OCI-LY1 (cell line): Measurements from ENCODE around the gene PPP1R14D.

Experiments
- H2AFZ ChIP-seq: fragments of 200-600 bp; sonication (generic), shearing (Covaris generic); 2 replicates; pipeline ENCODE4 v1.6.0; 2014; ENCODE audit warnings: antibody characterized with exemption, mild to moderate bottlenecking, low read length
- H3F3A ChIP-seq: fragments of 200-600 bp; sonication (generic), shearing (Covaris generic); 2 replicates; pipeline ENCODE4 v1.6.0; 2014; ENCODE audit warnings: mild to moderate bottlenecking, antibody characterized with exemption, low read length, moderate library complexity; ENCODE audit not compliant: insufficient read depth
- H3K27ac ChIP-seq: fragments of 200-600 bp; sonication (generic); 2 replicates; pipeline ENCODE4 v1.5.1; 2014; ENCODE audit warnings: low read length, mixed run types, mild to moderate bottlenecking, low read depth; ENCODE audit not compliant: poor library complexity, severe bottlenecking
- H3K27me3 ChIP-seq: fragments of 200-600 bp; sonication (generic); 2 replicates; pipeline ENCODE4 v1.6.0; 2014; ENCODE audit warnings: antibody characterized with exemption, mild to moderate bottlenecking, low read length, moderate library complexity; ENCODE audit not compliant: insufficient read depth
- H3K36me3 ChIP-seq: fragments of 200-600 bp; sonication (generic); 2 replicates; pipeline ENCODE4 v1.6.1; 2014; ENCODE audit warnings: mild to moderate bottlenecking, antibody characterized with exemption, low read length, moderate library complexity, mixed read lengths; ENCODE audit not compliant: insufficient read depth
- H3K4me1 ChIP-seq: fragments of 200-600 bp; sonication (generic); 2 replicates; pipeline ENCODE4 v1.5.1; 2014; ENCODE audit warnings: mild to moderate bottlenecking, low read length, moderate library complexity; ENCODE audit not compliant: insufficient read depth, severe bottlenecking
- H3K4me2 ChIP-seq: fragments of 200-600 bp; sonication (generic), shearing (Covaris generic); 2 replicates; pipeline ENCODE4 v1.6.1; 2014; ENCODE audit warnings: low read length
- H3K4me3 ChIP-seq: fragments of 200-600 bp; sonication (generic); 2 replicates; pipeline ENCODE4 v1.5.1; 2014; ENCODE audit warnings: low read length, low read depth, mild to moderate bottlenecking, mixed read lengths; ENCODE audit not compliant: poor library complexity, severe bottlenecking
- H3K79me2 ChIP-seq: fragments of 200-600 bp; shearing (Covaris generic); 2 replicates; pipeline ENCODE4 v1.6.1; 2016; ENCODE audit warnings: mixed run types, low read length, mixed read lengths; ENCODE audit not compliant: insufficient read depth
- H3K9ac ChIP-seq: fragments of 200-600 bp; sonication (generic), shearing (Covaris generic); 2 replicates; pipeline ENCODE4 v1.6.1; 2014; ENCODE audit warnings: mild to moderate bottlenecking, low read length, mixed read lengths
- H3K9me2 ChIP-seq: fragments of 200-600 bp; sonication (generic), shearing (Covaris generic); 2 replicates; pipeline ENCODE4 v1.6.1; 2014; ENCODE audit warnings: low read depth, mild to moderate bottlenecking, low read length, mixed read lengths
- H3K9me3 ChIP-seq: fragments of 200-600 bp; shearing (Covaris generic); 2 replicates; pipeline ENCODE4 v1.6.1; 2014; ENCODE audit warnings: low read length, mixed read lengths
- H4K20me1 ChIP-seq: fragments of 200-600 bp; sonication (generic), shearing (Covaris generic); 2 replicates; pipeline ENCODE4 v1.6.0; 2016; ENCODE audit warnings: mild to moderate bottlenecking, low read length; ENCODE audit not compliant: insufficient read depth
- CTCF ChIP-seq: fragments of 200-600 bp; sonication (generic), shearing (Covaris generic); IDR thresholded peaks from 2 replicates; pipeline ENCODE4 v1.5.1; 2017; ENCODE audit warnings: mild to moderate bottlenecking, antibody characterized with exemption, low read length, moderate library complexity, mixed read lengths
- EZH2 ChIP-seq: fragments of 200-600 bp; sonication (generic), shearing (Covaris generic); IDR thresholded peaks from 2 replicates; pipeline ENCODE4 v1.8.0; 2017; ENCODE audit warnings: borderline replicate concordance, mixed run types, mild to moderate bottlenecking, antibody characterized with exemption, low read length, moderate library complexity, mixed read lengths

The PPP1R14D gene

GRCh38 chr15:40854161-40854560 is 25.7 kb upstream of the PPP1R14D start:
- no peaks in the 10 kb centered on the region for H3K79me2 ChIP-seq
- no peaks in the 10 kb centered on the region for H3F3A ChIP-seq
- peaks cover 4% of the 10 kb centered on the region for H3K4me1 ChIP-seq
- H2AFZ ChIP-seq = no peak overlapping the region
- no peak overlapping the region for H3K9ac ChIP-seq
- no peak overlapping the region for H3K4me2 ChIP-seq
- H4K20me1 ChIP-seq = no peaks in the 10 kb centered on the region
- H3K36me3 ChIP-seq = peaks cover 14% of the 10 kb centered on the region; the same call in 1 of the 2 replicates
- no peaks in the 10 kb centered on the region for H3K9me2 ChIP-seq
- H3K27ac ChIP-seq = no peak overlapping the region
- H3K9me3 ChIP-seq = no peaks in the 10 kb centered on the region
- TF ChIP-seq EZH2 = no peak
- TF ChIP-seq CTCF = no peak
- no peak overlapping the region for H3K4me3 ChIP-seq
- H3K27me3 ChIP-seq = no peaks in the 10 kb centered on the region

- Histone ChIP-seq H3K9me2 (no peaks in the 10 kb centered on the region), H3K4me1 (peaks cover 4% of the 10 kb centered on the region), H3K9ac (no peak overlapping the region)
These were observed 24.9 kb upstream of the PPP1R14D start for GRCh38 chr15:40853241-40853890.

GRCh38 chr15:40852529-40852928 is 24.0 kb upstream of the PPP1R14D start:
- Histone ChIP-seq H3K27ac (no peak overlapping the region), H3F3A (no peaks in the 10 kb centered on the region), H3K27me3 (no peaks in the 10 kb centered on the region), H3K9me2 (no peaks in the 10 kb centered on the region), H3K9ac (no peak overlapping the region), H3K9me3 (no peaks in the 10 kb centered on the region), H3K79me2 (no peaks in the 10 kb centered on the region), H3K4me2 (no peak overlapping the region), H3K36me3 (peaks cover 14% of the 10 kb centered on the region; the same call in 1 of the 2 replicates), H4K20me1 (no peaks in the 10 kb centered on the region), H3K4me1 (peaks cover 2% of the 10 kb centered on the region), H3K4me3 (no peak overlapping the region), H2AFZ (no peak overlapping the region)
- TF ChIP-seq EZH2 (no peak), CTCF (no peak)

More at GRCh38 chr15:40853241-40853890, 24.9 kb upstream of the PPP1R14D start:
- H3K36me3 ChIP-seq = peaks cover 14% of the 10 kb centered on the region; the same call in 1 of the 2 replicates
- no peaks in the 10 kb centered on the region for H3K9me3 ChIP-seq
- no peak overlapping the region for H3K27ac ChIP-seq
- no peak overlapping the region for H3K4me2 ChIP-seq
- TF ChIP-seq CTCF (no peak), EZH2 (no peak)
- no peak overlapping the region for H2AFZ ChIP-seq
- H3K4me3 ChIP-seq = no peak overlapping the region
- H4K20me1 ChIP-seq = no peaks in the 10 kb centered on the region
- H3K27me3 ChIP-seq = no peaks in the 10 kb centered on the region
- H3F3A ChIP-seq = no peaks in the 10 kb centered on the region
- no peaks in the 10 kb centered on the region for H3K79me2 ChIP-seq
